Esophagus muscularis mucosa (tissue), 4 donors: ENCODE results near the gene LRRC61. TPM values are rescaled to one million over a fixed set of nuclear protein-coding genes. Genes with fewer than 3 reads are reported as not detected.
A peak's percentile ranks its signal among the peaks of the same experiment; 100 is the strongest.

Source experiments
- DNase-seq: peaks from one replicate; pipeline ENCODE4 v3.0.0-alpha.2; 2017; ENCODE audit errors: extremely low spot score
- H3K27ac ChIP-seq, 4 donors: fragments of 200-600 bp; sonication (generic); replicated peaks in 1 of 4; 1 replicate in 3 of 4; 2 replicates in 1 of 4; pipeline ENCODE4 v1.5.1; 2016 to 2019; ENCODE audit warnings: mild to moderate bottlenecking in 1 of 4
- H3K27me3 ChIP-seq, 4 donors: fragments of 200-600 bp; sonication (generic); one replicate each; pipeline versions ENCODE4 v1.5.1 to v1.6.0; 2016 to 2019
- H3K36me3 ChIP-seq, 4 donors: fragments of 200-600 bp; sonication (generic); one replicate each; pipeline ENCODE4 v1.5.1; 2016 to 2019
- H3K4me1 ChIP-seq, 4 donors: fragments of 200-600 bp; sonication (generic); one replicate each; pipeline ENCODE4 v1.5.1; 2016 to 2019
- H3K4me3 ChIP-seq, 4 donors: fragments of 200-600 bp; sonication (generic); 1 replicate in 2 of 4; 2 replicates in 2 of 4; pipeline ENCODE4 v1.5.1; 2016 to 2019; ENCODE audit warnings: mild to moderate bottlenecking in 4 of 4, moderate library complexity in 1 of 4
- H3K9me3 ChIP-seq, 4 donors: fragments of 200-600 bp; sonication (generic); 1 replicate in 3 of 4; 2 replicates in 1 of 4; pipeline ENCODE4 v1.5.1; 2016 to 2019
- CTCF ChIP-seq, 3 experiments: fragments of 200-600 bp in 2 of 3; fragments of 450-650 bp in 1 of 3; sonication (generic) in 2 of 3; IDR thresholded peaks; one replicate each; pipeline ENCODE4 v1.5.1; 2017 to 2019; ENCODE audit warnings: antibody characterized with exemption in 3 of 3, mild to moderate bottlenecking in 2 of 3, moderate library complexity in 1 of 3
- EP300 ChIP-seq: sonication (generic); formaldehyde crosslinking; IDR thresholded peaks from one replicate; pipeline ENCODE4 v1.6.1; 2017; ENCODE audit warnings: antibody characterized with exemption
- POLR2A ChIP-seq: fragments of 450-650 bp; IDR thresholded peaks from one replicate; pipeline ENCODE4 v1.6.1; 2017; ENCODE audit warnings: antibody characterized with exemption, moderate library complexity, mild to moderate bottlenecking, low read depth
- POLR2AphosphoS5 ChIP-seq, 2 donors: sonication (generic); formaldehyde crosslinking; IDR thresholded peaks; one replicate each; pipeline ENCODE4 v1.6.1; 2017; ENCODE audit warnings: antibody characterized with exemption in 2 of 2
- WGBS: methylation state at CpG from one replicate; pipeline ENCODE4 v1.1.5; 2018; 5-methylcytosine and 5-hydroxymethylcytosine counted together
- intact Hi-C: fragments of 100-400 bp; cut with DNase I; formaldehyde crosslinking; loops from one replicate; pipeline ENCODE4 v1.15.1; 2023
- total RNA-seq, 4 donors: library from RNA; depleted of rRNA; stranded (reverse); fragments of >200 nt; gene quantifications; one replicate each; pipeline versions ENCODE4 v1.1.0 to v1.2.1, GENCODE V29; 2016

LRRC61 gene
- total RNA-seq, 4 donors from 2014 or later, result 7.9 to 16.5 (median 12.4) TPM

GRCh38 chr7:150356265-150356897 is 33.2 kb downstream of the LRRC61 start:
- Histone ChIP-seq H3K36me3 (no peaks in the 10 kb centered on the region), H3K4me1 (peaks cover 0 to 13% (median 11%) of the 10 kb centered on the region in 4 donors), H3K27ac (no peak overlapping the region), H3K27me3 (no peaks in the 10 kb centered on the region), H3K9me3 (no peaks in the 10 kb centered on the region), H3K4me3 (no peak overlapping the region)
- WGBS, result 41% methylated on average over 6 of the region's 6 CpGs
- TF ChIP-seq POLR2A (no peak), CTCF (IDR thresholded peaks at IDR 0.05) (peak; percentile 24 to 62 (median 50)), POLR2AphosphoS5 (IDR thresholded peaks at IDR 0.05) (no peak), EP300 (no peak)
- DNase-seq, result no peak
- intact Hi-C loops, result no loop called here

- H3K36me3 ChIP-seq, result no peaks in the 10 kb centered on the region
- H3K27me3 ChIP-seq, result no peaks in the 10 kb centered on the region
- no peaks in the 10 kb centered on the region for H3K9me3 ChIP-seq
- H3K4me1 ChIP-seq, result peaks cover 0 to 22% (median 20%) of the 10 kb centered on the region in 4 donors
- WGBS, result 55% methylated on average over 9 of the region's 9 CpGs
- TF ChIP-seq POLR2A (no peak), EP300 (no peak), POLR2AphosphoS5 (IDR thresholded peaks at IDR 0.05) (no peak), CTCF (IDR thresholded peaks at IDR 0.05) (no peak)
- DNase-seq, result no peak
- intact Hi-C loops, result no loop called here
- no peak overlapping the region for H3K4me3 ChIP-seq
- no peak overlapping the region for H3K27ac ChIP-seq
Observed at GRCh38 chr7:150357270-150357669, 34.1 kb downstream of the LRRC61 start.

GRCh38 chr7:150357771-150358427 is 34.7 kb downstream of the LRRC61 start:
- Histone ChIP-seq H3K9me3 (no peaks in the 10 kb centered on the region), H3K4me3 (no peak overlapping the region), H3K36me3 (no peaks in the 10 kb centered on the region), H3K4me1 (peaks cover 0 to 25% (median 21%) of the 10 kb centered on the region in 4 donors), H3K27me3 (no peaks in the 10 kb centered on the region), H3K27ac (no peak overlapping the region)
- intact Hi-C loops, result no loop called here
- WGBS, result 78% methylated on average over 13 of the region's 13 CpGs
- no peak for DNase-seq
- TF ChIP-seq EP300 (no peak), POLR2A (no peak), POLR2AphosphoS5 (IDR thresholded peaks at IDR 0.05) (no peak), CTCF (IDR thresholded peaks at IDR 0.05) (no peak)

- no peak for DNase-seq
- H3K9me3 ChIP-seq, result no peaks in the 10 kb centered on the region
- intact Hi-C loops, result no loop called here
- 97% methylated on average over 4 of the region's 4 CpGs for WGBS
- no peaks in the 10 kb centered on the region for H3K27me3 ChIP-seq
- no peak overlapping the region for H3K4me3 ChIP-seq
- no peak overlapping the region for H3K27ac ChIP-seq
- TF ChIP-seq POLR2AphosphoS5 (IDR thresholded peaks at IDR 0.05) (no peak), POLR2A (no peak), CTCF (IDR thresholded peaks at IDR 0.05) (no peak), EP300 (no peak)
- H3K36me3 ChIP-seq, result no peaks in the 10 kb centered on the region
- H3K4me1 ChIP-seq, result peaks cover 0 to 25% (median 21%) of the 10 kb centered on the region in 4 donors
Observed at GRCh38 chr7:150358433-150358832, 35.3 kb downstream of the LRRC61 start.
